Mononuclear cell (primary cell): ENCODE measurements around the gene WRNIP1. TPM values are rescaled to one million over a fixed set of nuclear protein-coding genes. Genes with fewer than 3 reads are reported as not detected.

Experiments
- H3K27me3 ChIP-seq: 2 replicates; pipeline ENCODE4 v1.6.0; 2011; ENCODE audit warnings: low read length, control low read depth; ENCODE audit not compliant: insufficient read depth
- H3K4me1 ChIP-seq: 2 replicates; pipeline ENCODE4 v1.5.1; 2011; ENCODE audit warnings: mild to moderate bottlenecking, low read length, control low read depth; ENCODE audit not compliant: insufficient read depth
- H3K4me3 ChIP-seq: 2 replicates; pipeline ENCODE4 v1.5.1; 2011; ENCODE audit warnings: mild to moderate bottlenecking, low read length, moderate library complexity
- H3K9me3 ChIP-seq: 2 replicates; pipeline ENCODE4 v1.5.1; 2011; ENCODE audit warnings: low read depth, mild to moderate bottlenecking, control low read depth, low read length
- total RNA-seq: library from RNA; depleted of rRNA; stranded (reverse); fragments of >200 nt; gene quantifications from one replicate; pipeline ENCODE4 v1.2.3, GENCODE V29; 2012

The WRNIP1 gene
- 21.6 TPM for total RNA-seq

GRCh38 chr6:2765166-2765895, at the start of gene WRNIP1:
WRNIP1 (plus strand) TSS chr6:2765393; CDS start chr6:2765623, 230 bp downstream.
- Histone ChIP-seq H3K27me3 (no peaks in the 10 kb centered on the region), H3K9me3 (no peaks in the 10 kb centered on the region), H3K4me1 (peaks cover 40% of the 10 kb centered on the region), H3K4me3 (peak within 1 kb of the TSS; percentile 76)

- H3K4me1 ChIP-seq = peaks cover 10% of the 10 kb centered on the region
- H3K27me3 ChIP-seq = no peaks in the 10 kb centered on the region
- peaks cover 8% of the 10 kb centered on the region for H3K9me3 ChIP-seq
- no peak overlapping the region for H3K4me3 ChIP-seq
These were observed 49.5 kb upstream of the WRNIP1 start for GRCh38 chr6:2715737-2716136.

- Histone ChIP-seq H3K27me3 (no peaks in the 10 kb centered on the region), H3K4me3 (no peak overlapping the region), H3K4me1 (peaks cover 10% of the 10 kb centered on the region), H3K9me3 (no peaks in the 10 kb centered on the region)
These were observed 48.1 kb upstream of the WRNIP1 start for GRCh38 chr6:2716936-2717700.

- no peaks in the 10 kb centered on the region for H3K9me3 ChIP-seq
- peaks cover 10% of the 10 kb centered on the region for H3K4me1 ChIP-seq
- no peaks in the 10 kb centered on the region for H3K27me3 ChIP-seq
- no peak overlapping the region for H3K4me3 ChIP-seq
These were observed 46.7 kb upstream of the WRNIP1 start for GRCh38 chr6:2718334-2719092.

- H3K4me3 ChIP-seq = no peak overlapping the region
- H3K4me1 ChIP-seq = peaks cover 10% of the 10 kb centered on the region
- H3K27me3 ChIP-seq = no peaks in the 10 kb centered on the region
- H3K9me3 ChIP-seq = no peaks in the 10 kb centered on the region
These were observed 46.1 kb upstream of the WRNIP1 start for GRCh38 chr6:2719093-2719455.

- no peak overlapping the region for H3K4me3 ChIP-seq
- H3K9me3 ChIP-seq = no peaks in the 10 kb centered on the region
- H3K27me3 ChIP-seq = no peaks in the 10 kb centered on the region
- peaks cover 16% of the 10 kb centered on the region for H3K4me1 ChIP-seq
These were observed 44.0 kb upstream of the WRNIP1 start for GRCh38 chr6:2721219-2721618.

- Histone ChIP-seq H3K4me1 (peaks cover 15% of the 10 kb centered on the region), H3K4me3 (no peak overlapping the region), H3K9me3 (no peaks in the 10 kb centered on the region), H3K27me3 (no peaks in the 10 kb centered on the region)
These were observed 39.7 kb upstream of the WRNIP1 start for GRCh38 chr6:2725364-2725988.

- H3K9me3 ChIP-seq = no peaks in the 10 kb centered on the region
- no peaks in the 10 kb centered on the region for H3K27me3 ChIP-seq
- H3K4me3 ChIP-seq = no peak overlapping the region
- peaks cover 15% of the 10 kb centered on the region for H3K4me1 ChIP-seq
These were observed 39.1 kb upstream of the WRNIP1 start for GRCh38 chr6:2725999-2726567.

GRCh38 chr6:2729921-2730320, 35.3 kb upstream of the WRNIP1 start:
- no peak overlapping the region for H3K4me3 ChIP-seq
- H3K9me3 ChIP-seq = no peaks in the 10 kb centered on the region

GRCh38 chr6:2730353-2731107, 34.7 kb upstream of the WRNIP1 start:
- Histone ChIP-seq H3K27me3 (no peaks in the 10 kb centered on the region), H3K4me1 (peaks cover 35% of the 10 kb centered on the region), H3K4me3 (no peak overlapping the region), H3K9me3 (no peaks in the 10 kb centered on the region)

More at GRCh38 chr6:2729921-2730320, 35.3 kb upstream of the WRNIP1 start:
- H3K27me3 ChIP-seq = no peaks in the 10 kb centered on the region
- H3K4me1 ChIP-seq = peaks cover 35% of the 10 kb centered on the region

- Histone ChIP-seq H3K4me1 (peaks cover 27% of the 10 kb centered on the region), H3K9me3 (no peaks in the 10 kb centered on the region), H3K27me3 (no peaks in the 10 kb centered on the region), H3K4me3 (no peak overlapping the region)
These were observed 33.8 kb upstream of the WRNIP1 start for GRCh38 chr6:2731281-2731909.

GRCh38 chr6:2732503-2733089, 32.6 kb upstream of the WRNIP1 start:
- peaks cover 20% of the 10 kb centered on the region for H3K4me1 ChIP-seq
- no peak overlapping the region for H3K4me3 ChIP-seq
- no peaks in the 10 kb centered on the region for H3K27me3 ChIP-seq
- no peaks in the 10 kb centered on the region for H3K9me3 ChIP-seq

GRCh38 chr6:2733324-2733723, 31.9 kb upstream of the WRNIP1 start:
- H3K27me3 ChIP-seq = no peaks in the 10 kb centered on the region
- no peak overlapping the region for H3K4me3 ChIP-seq
- peaks cover 23% of the 10 kb centered on the region for H3K4me1 ChIP-seq
- H3K9me3 ChIP-seq = no peaks in the 10 kb centered on the region
